Mammary epithelial cell (primary cell): ENCODE data around the gene KIF23.

ENCODE experiments used
- CTCF ChIP-seq, 2 donors: IDR thresholded peaks in 1 of 2; conservative IDR thresholded peaks in 1 of 2; 2 replicates each; pipeline ENCODE4 v1.5.1; 2011 to 2012; ENCODE audit warnings: inconsistent platforms in 2 of 2, low read length in 2 of 2, mild to moderate bottlenecking in 2 of 2, control low read depth in 1 of 2, low read depth in 1 of 2; ENCODE audit not compliant: insufficient read depth in 1 of 2; ENCODE audit errors: extremely low read depth in 1 of 2
- EZH2 ChIP-seq: IDR thresholded peaks from 2 replicates; pipeline ENCODE4 v1.6.1; 2012; ENCODE audit warnings: low read length, inconsistent platforms, borderline replicate concordance

GRCh38 chr15:69446953-69447352 lies 32.8 kb downstream of the KIF23 start:
- TF ChIP-seq CTCF (conservative IDR thresholded peaks at IDR 0.05 in 1 of 2, IDR thresholded peaks at IDR 0.05 in 1 of 2; ENCODE audit: extremely low read depth in 1 of 2, insufficient read depth in 1 of 2, low read depth in 1 of 2, low read length in 2 of 2) (no peak), EZH2 (no peak)
